ENCODE measurements around the gene SLC1A3.
"Not testable (repeated sequence)": the region's sequence is repeated elsewhere in the genome, so short reads cannot be mapped to it uniquely, and the experiment has no call there.

Gene SLC1A3

DNA sequence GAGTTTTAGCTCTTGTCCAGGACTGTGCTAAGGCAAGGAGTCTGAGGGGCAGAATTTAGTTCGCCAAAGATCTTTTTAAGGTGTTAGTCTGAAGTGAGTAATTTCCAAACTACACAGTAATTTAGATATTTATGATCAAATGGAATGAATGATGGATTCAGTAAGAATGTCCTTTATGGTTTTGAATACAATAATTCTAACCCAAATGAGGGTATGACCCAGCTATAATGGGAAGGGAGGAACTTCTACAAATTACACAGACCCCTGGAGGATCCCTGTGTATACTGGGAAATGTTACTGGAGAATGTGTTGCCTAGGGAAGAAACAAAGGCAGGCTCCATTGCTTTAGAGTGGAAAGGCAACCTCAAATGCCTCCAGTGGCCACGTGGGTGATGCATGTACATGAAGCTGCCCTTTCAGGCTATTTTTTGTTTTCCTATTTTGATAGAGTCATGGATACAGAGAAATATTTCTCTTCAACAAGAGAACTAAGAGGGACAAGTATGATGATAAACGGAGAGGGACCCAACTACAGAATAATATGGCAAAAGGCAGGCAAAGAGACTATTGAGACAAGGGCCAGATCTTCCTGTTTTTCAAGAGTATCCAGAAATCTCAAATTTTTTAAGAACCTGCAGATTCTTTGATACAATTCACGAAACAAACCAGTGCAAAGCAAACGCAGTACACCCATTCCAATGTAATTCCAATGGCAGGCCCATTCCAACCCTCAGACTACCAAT lies 25.4 kb downstream of the SLC1A3 start:
- DNase-seq: no peak

DNA sequence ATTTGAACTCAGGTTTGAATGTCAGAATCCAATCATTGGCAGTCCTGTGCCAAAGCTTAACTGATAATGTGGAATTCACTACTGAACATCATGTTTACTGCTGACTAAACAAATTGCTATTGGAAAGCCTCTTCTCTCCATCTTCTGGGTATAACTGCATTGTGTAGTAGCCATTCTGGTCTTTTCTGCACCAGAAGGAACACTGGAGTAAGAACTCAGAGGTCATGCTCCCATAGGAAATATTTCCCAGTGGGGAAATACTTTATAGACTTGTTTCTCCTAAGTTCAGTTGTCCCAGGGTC lies 25.9 kb downstream of the SLC1A3 start:
- DNase-seq: no peak

DNA sequence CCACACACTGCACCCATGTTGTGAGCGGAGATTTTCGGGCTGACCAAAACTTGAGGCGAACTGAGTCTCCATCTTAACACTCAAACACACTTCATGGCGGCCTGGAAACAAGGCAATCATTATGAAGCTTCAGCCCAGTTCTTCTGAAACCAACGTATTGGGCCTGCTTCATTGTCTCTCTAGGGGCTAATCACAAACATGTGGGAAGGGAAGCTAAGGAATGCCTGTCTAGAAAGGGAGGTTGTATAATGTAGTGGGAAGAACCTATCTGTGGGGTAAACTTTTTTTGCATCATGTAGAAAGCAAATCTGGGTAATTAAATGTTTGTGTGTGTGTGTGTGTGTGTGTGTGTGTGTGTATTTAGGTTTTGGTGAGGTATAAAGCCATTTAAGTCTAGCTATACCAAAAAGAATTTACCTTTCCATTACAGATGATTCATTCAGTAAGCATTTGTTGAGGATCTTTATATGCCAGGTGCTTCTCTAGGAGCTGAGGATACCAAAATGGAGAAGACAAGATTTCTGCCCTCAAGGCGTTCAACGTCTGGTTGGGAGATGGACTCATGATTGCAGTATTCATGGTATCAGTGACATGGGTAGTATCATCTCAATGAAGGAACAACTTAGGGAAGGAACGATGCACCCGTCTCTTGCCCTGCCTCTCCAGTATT lies 29.4 kb downstream of the SLC1A3 start:
- no peak for DNase-seq

DNA sequence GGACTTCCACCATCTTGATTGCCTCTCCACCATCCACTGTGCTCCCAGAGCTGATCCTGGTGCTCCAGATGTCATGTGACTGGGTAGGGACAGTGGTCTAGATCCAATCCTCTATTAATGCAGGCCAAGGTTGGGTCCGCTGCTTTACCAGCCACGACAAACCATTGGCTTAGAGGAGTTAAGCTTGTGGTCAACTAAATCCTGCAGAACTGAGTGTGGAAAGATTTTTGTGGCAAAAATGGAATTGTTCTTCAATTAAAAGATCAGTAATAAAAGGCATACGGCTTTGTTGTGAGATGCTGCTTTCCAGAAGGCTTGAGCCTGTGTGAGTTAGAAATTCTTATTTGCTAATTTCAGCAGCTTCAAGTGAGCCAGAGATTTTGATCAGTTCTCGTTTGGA lies 30.7 kb downstream of the SLC1A3 start:
- no peak for DNase-seq

DNA sequence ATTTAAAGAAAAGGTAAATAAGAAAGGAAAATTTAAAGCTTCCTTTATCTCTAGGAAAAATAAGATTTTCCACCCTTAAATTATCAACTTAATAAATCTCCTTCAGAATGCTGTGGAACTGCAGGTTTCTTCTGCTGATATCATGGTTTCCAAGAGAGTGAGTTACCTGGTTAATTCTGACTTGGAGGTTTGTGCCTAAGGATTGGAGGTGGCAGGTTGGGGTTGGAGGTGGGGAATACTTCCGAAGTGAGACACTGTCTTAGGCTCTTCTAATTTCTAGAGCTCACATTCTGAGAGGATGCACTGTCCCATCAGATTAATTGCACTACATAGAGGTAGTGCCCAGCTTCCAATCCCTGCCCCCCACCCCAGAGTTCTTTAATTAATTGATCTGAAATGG lies 31.1 kb downstream of the SLC1A3 start:
- no peak for DNase-seq

DNA sequence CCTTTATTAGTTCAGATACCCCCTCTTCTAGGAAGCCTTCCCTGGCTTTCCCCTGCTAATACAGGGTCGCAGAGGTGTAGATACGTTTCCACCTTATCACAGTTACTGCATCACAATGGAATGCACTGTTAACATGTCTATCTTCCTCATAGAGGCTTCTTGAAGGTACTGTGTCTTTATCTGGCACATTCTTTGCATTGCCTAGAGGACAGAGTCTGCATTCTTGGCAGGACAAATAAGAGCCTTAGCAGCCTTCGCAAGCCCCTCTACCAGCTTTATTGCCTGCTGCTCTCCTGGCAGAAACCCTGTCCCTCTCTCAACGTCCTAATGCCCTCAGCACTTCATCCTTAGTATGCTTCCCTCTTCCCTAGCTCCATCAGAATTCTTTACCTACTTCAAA lies 31.6 kb downstream of the SLC1A3 start:
- no peak for DNase-seq

DNA sequence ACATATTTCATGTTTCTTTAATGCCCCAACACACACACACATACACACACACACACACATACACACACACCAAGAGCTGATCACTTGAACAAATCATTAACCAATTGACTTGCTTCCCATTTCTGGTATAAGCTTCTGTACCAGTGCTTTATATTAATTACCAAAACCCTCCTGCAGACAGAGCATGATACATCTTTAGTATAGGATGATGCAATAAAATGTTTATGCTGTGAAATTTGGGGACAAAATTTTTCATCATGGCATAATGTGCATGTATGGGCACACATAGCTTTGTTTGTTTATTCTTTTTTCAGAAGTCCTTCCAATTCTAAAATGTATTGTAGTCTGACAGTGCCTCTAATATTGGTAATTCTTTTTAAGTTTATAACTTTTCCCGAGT lies 34.5 kb downstream of the SLC1A3 start:
- no peak for DNase-seq

DNA sequence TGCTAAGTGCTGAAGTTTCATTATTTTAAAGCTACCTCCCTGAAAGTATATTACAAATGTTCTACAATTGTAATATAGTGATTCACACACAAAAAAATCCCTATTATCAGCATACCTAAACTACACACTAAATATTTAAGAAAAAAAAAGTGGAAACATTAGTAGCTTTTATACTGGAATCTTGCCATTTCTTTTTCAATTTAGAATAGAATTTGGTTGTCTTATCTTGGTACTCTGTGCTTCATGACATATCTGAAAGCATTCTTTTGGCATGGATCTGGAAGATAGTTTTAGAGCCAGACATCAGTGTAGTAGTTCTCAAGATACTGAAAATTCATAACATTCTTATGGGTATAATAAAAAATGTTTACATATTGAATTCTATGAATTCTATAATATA lies 35.0 kb downstream of the SLC1A3 start:
- no peak for DNase-seq

DNA sequence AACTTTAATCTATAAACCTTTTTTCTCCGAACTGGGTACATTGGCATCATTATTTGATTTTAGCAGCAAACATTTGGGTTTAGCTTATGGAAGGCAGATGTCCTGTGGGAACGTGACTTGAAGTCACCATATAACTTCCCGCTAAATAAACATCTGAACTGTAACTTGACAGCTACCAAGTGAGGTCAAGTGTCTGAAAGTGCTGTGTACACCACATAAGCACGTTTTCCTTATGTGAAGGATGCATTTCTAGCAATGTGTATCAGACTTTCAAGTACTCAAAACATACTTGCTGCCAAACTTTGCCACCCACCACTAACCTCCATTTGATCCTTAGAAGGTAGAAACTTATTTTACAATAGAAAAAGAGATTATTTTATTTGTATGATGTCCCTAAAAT lies 35.7 kb downstream of the SLC1A3 start:
- DNase-seq: no peak

DNA sequence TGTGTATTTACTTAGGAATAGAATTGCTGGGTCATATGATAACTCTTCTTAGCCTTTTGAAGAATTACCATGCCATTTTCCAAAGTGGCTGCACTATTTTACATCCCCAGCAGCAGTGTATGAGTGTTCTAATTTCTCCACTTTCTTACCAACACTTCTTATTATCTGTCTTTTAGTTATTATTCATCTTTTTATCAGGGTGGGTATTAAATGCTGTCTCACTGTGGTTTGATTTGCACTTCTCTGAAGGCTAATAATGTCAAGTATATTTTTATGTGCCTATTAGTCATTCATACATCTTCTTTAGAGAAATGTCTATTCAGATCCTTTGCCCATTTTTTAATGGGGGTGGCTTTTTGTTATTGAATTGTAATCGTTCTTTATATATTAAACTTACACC lies 36.8 kb downstream of the SLC1A3 start:
- DNase-seq: no peak

DNA sequence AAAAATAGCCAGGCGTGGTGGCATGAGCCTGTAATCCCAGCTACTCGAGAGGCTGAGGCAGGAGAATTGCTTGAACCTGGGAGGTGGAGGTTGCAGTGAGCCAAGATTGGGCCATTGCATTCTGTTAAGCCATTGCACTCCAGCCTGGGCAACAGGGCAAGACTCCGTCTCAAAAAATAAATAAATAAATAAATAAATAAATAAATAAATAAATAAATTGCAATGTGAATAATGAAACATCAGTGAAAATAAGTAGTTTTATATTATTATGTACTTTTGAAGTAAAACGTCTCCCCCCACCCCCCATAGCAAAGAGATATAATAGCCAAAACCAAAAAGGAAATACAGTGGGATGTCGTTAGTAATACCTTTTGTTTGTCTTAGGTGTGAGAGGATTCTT lies 37.4 kb downstream of the SLC1A3 start:
- DNase-seq: not testable (repeated sequence)

DNA sequence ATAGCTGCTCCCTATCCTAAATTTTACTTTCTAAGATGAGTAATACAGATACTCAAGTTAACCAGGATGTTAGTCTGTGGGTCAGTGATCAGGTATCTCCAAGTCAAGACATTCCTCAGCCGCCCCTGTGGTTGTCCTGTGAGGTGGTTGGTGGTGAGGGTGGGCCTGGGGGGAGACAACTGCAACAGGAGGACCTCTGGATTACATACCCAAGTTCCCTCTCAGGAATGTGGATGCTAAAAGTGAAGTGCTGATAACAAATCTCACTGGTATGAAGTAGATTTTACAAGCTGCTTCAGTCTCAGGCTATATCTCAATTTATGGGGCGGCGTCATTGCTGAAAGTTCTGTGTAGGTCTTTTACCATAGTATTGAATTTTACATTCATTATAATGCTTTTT lies 38.3 kb downstream of the SLC1A3 start:
- DNase-seq: no peak

DNA sequence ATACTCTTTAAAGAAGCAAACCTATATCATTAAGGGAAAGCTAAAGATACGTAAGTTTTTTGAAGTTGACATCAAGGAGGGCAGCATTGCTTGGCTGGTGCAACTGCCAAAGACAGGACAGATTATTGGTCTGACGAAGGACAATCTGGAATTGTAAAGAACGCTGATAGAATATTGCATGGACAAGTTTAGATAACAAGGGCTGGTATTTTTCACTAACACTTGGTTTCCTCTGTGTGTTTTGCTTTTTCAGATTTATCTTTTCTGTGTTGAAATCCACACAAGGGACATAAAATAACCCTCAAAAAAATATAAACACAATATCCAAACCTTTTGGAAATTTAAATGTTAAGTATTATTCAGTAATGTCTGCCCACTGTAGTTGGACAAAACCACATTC lies 39.7 kb downstream of the SLC1A3 start:
- DNase-seq: no peak

DNA sequence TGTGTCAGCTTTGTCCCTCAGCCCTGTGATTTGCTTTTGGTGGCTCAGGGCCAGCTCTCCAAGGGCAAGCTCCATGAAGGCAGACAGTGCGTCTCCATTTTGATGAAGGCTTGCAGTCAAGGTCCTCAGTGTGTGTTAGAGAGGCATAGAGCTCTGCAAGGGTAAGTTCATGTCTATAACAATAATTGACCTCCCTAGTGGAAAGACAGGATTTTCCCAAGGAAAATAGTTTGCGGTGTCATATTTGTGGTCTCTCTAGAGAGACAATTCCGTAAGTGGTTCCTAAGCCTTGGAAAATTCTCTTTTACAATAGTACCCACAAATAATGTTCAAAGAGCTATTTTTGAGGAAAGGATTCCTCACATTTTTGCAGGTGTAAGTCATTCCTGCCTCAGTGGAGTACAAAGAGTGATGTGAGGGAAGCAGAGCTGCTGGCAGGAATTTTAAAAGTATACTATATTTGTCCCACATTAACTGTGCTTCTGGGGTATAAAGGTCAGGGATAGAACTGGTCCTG lies 40.2 kb downstream of the SLC1A3 start:
- no peak for DNase-seq

DNA sequence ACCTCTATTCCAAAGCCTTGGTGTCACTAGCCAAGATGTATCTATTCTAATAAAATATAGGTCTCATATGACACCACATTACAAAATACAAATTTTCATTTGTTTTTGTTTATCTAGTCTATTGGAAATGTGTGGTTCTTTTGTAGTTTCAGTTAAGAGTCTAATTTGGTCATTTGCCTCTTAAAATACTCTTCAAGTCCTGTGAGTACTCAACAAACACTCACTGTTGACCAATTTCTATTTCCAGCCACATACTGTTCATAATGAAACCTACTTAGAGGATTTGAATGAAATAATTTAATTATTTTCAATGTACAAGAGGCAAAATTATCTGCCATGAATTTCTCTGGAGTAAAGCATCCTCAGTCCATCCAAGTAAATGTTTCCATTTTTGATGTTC lies 40.6 kb downstream of the SLC1A3 start:
- DNase-seq: no peak

DNA sequence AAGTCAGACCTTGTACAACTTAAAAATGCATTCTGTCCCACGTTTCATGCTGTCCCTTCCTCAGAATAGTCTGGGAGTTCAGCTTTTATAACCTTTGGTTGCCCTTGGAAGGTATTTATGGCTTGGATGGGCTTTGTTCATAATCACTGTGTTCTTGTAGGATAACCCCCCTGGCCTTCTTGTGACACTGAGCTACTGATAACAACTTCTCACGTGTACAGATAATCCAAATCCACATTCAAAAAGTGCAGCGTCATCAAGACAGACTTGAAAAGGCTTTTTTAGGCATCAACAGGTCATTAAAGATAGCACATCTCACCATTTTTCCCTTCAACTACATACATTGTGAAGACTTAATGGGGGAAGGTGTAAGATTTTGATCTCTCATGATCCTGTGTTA lies 42.0 kb downstream of the SLC1A3 start:
- no peak for DNase-seq

DNA sequence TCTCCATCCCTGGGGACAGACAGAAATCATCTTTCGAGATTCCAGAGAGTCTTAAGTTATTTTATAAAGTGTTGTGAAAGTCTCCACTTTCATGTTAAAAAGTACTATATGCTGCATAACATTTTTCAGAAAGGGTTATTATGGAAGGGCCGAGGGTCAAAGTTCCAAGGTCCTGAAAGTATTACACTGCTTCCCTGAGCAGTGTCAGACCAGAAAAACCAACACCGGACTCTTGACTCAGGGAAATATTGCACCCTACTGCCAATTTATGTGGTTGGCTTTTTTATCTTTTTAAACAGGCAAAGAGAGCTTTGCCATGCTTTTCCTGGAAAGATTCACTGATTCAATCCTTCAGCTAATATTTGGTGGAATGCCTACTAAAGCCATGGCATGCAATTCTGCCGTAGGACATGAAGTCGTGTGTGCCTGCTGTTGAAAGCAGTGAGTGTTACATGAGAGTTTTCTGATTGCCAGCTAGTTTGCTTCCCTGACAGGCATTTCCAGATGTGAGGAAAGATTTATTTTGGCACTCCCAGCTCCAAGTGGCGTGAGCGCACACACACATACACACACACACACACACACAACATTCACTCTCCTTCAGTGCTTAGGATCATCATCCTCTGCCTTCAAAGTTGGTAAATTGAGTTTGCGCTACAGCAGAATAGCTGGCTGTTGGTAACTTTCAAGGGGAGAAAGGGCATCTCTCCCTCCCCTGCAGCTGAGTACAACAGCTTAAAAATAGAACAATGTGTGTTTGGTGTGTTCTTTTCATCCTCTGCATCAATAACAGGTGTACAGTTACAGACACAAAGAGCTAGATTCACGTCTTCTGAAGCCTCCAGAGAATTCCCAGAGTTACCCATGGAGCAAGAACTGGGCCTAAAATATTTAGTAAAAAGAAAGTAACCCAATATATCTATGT lies 45.6 kb downstream of the SLC1A3 start:
- no peak for DNase-seq

DNA sequence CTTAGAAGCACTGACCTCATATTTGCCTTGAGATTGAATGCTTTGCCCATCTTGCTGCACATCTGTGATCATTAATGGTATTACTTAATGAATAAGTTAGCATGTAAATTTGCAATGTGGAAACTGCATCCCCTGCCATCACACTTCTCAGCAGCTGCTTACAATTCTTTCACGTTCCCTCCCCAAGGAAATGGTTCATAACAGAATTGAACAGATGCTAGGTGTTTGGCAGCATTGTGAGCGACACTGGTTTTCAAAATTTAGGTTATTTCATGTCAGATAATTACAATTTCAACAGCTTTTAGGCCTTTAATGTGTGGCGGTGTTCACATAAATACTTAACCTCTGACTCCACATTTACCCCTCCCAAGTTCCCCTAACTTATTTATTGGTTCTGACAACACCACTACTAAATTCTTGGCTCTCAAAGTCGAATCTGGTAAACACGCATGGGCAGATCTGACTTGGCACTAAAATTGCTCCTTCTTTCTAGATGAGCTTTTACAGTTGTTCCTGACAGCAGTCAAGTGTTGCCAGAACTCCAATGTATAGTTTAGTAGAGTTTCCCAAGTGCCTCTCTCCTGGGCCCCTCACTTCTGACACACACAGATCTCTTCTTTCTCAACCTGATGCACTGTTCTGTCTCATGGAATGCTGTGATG lies 46.8 kb downstream of the SLC1A3 start:
- no peak for DNase-seq

DNA sequence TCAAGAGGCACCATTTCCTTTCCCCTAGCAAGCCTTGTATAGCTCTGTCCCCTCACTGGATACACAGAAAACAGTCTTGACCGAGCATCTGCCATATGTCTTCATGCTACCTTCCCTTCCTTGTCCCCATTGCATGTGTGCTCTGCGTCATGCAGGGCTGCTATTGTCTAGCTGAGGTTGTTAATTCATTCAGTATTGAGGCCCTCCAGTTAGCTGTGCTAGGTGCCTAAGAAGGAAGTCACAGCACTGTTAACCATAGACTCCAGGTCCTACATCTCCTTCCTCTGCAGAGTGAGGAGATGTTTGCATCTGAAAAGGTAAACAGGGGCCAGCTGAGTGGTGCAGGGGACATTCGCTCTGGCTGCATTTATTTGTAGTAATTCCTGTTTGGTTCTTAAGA lies 48.2 kb downstream of the SLC1A3 start:
- no peak for DNase-seq

DNA sequence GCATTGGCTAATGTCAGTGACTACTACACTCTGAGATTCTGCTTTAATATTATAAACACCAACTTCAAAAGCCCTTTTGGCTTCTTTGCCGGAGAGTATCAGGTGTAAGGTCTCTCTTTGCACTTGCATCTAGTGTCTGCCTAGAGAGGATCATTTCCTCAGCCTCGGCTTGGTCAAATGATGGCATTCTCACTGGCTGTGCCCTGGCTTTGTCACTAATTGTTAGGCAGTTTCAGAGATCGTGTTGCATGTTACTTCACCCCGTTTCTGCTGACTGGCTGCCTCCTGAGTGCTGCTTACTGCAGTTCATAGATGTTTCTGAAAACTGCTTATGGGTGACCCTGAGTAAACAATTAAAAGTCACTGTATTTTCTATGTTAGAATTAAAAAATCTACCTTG lies 48.8 kb downstream of the SLC1A3 start:
- DNase-seq: no peak

DNA sequence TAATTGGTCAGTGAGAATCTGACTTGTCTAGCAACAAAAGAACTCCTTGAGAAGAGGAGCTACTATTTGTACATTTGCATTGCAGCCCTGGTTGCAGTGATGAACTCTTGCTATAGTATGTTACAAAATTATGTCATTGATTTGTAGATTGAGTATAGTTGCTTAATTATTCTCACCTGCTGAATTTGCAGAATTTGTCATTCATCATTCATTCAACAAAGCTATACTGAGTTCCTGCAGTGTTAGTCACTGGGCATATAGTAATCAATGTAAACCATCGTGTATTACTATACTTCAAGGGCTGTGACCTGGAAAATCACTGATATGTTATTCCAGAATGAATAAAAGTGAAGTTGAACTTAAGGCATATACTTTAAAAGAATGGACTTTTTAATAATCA lies 50.1 kb downstream of the SLC1A3 start:
- no peak for DNase-seq

DNA sequence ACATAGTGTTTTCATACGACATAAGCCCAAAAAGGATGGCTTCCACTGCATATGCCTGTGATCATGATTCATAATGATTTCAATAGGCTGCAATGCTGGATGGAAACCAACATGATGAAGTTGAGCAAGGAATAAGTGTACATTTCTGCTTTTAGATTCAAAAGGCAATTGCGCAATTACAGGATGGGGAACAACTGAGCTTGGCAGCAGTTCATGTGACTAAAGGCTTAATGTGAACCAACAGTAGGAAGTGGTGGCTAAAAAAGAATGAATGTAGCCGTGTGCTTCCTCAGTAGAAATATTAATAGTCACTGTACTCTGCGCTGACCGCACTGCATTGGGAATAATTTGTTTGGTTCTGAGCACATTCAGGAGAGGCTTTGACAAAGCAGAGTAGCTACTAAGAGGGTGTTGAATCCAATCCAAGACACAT lies 51.2 kb downstream of the SLC1A3 start:
- DNase-seq: no peak

All from T-helper 1 cell (primary cell).